Ecto neural progenitor cell (in vitro differentiated cells): ENCODE measurements around the gene FAF1.
"Not testable (repeated sequence)": the region's sequence is repeated elsewhere in the genome, so short reads cannot be mapped to it uniquely, and the experiment has no call there.

Experiments
- DNase-seq: peaks from one replicate; pipeline ENCODE4 v3.0.0-alpha.2; 2018; ENCODE audit warnings: low spot score

Gene FAF1

DNA sequence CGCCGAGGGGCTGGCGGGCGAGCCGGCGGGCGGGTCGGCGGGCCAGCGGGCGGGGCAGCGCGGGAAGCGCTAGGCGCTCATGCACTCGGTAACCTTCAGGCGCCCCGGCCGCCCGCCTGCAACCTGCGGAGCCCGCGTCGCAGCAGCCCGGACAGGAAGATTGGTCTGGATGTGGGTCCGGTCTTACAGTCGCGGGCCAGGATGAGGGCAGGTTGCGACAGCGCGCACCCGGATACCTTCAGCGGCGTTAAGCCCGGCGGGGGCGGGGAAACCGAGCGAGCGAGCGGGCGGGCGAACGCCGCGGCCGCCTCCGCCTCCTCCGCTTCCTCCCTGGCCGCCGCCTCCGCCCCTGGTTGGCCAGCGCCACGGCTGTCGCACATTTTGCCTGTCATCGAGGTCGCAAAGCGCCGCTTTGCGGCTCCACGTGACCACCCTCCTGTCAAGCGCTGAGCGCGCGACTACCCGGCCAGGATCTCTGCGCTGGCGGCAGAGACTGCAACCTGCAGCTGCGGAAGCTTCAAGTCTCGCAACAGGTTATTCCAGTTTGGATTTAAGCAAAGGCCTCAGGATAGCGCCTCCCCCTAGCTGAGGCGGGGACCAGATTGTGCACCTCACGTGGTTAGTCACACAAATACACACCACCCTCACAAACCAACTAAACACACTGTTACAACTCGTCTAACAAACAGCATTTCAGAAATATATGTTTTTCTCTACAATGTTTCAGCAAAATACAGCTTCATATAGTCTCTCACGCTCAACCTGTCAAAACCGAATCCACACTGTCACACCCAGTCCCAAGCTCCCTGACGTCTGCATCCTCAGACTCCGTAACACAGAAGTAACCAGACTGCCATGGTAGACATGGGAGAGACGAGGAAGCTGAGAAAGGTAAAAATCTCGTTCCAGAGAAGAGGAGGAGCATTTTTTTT lies at the start of gene FAF1:
FAF1 (minus strand) TSS at position 355 of the 932 bp plus-strand sequence. CDS start 456 bp downstream, outside the sequence.
- peak; percentile 99 for DNase-seq

DNA sequence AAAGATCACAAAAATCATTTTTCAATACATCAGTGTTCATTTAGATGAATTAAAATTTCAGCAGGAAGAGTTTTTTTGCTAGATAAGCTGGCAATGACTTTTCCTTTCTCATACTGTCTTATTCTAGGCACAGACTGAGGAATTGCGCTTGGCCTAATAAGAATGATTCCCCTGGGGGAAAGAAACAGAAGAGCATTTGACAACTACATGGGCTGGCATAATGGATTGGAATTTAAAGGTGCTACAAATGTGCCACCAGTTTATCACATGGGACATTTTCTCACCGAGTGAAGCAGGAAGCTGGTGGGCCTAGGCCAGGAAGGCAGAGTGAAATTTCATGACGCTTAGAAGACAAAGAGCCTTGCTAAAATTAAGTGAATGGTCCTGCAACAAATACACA lies 49.3 kb upstream of the FAF1 start:
- no peak for DNase-seq

DNA sequence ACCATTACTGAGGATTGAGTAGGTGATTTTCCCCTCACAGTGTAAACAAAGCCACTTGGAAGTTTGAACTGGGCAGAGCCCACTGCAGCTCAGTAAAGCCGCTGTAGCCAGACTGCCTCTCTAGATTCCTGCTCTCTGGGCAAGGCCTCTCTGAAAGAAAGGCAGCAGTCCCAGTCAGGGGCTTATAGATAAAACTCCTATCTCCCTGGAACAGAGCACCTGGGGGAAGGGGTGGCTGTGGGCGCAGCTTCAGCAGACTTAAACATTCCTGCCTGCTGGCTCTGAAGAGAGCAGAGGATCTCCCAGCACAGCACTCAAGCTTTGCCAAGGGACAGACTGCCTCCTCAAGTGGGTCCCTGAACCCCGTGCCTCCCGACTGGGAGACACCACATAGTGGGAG lies 45.5 kb upstream of the FAF1 start:
- DNase-seq: not testable (repeated sequence)

DNA sequence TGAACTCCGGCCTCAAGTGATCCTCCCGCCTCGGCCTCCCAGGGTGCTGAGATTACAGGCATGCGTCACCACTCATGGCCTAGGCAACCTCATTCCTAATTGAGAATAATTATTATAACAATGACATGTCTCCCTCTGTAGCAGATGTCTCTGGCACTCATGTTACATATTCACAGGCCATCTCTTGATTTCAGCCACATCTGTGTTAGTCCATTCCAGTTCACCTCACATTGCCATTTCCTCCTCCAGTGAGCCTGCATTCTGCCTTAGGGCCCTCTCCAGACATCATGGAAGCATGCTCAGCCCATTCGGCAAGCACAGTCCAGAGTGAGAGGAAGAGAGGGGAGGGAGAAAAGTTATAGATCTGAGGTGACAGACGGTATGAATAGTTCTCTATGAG lies 42.4 kb upstream of the FAF1 start:
- no peak for DNase-seq

DNA sequence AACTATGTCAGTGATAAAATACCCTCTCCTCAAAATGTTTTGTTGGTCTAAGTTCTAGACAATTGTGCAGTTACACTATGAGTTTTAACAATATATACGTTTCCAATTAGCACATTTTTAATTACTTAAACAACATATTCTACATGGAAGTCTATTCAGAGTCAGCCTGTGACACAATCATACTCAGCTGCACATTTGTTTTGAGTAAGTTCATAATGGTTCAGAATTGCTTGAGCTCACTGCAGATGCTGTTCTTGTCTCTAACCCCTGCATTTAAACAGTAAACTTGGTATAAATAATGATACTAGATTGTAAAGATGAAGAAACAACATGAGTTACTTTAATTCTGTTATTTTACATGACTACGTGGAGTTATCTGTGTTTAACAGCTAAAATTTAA lies 40.6 kb upstream of the FAF1 start:
- no peak for DNase-seq

DNA sequence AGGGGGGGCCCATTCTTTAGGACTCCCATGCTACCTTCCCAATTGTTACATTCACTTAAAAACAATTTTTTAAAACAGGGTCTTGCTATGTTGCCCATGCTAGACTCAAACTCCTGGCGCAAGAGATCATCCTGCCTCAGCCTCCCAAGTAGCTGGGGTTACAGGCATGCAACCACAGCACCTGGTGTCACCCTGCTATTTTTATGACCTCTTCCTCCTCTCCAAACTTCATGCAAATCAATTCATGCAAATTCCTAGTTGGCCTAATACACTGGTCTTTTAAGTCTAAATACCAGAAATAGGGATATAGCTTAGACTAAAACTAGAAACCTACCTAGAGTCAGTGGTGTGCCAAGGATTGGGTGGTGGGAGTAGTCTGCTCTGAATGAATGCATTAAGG lies 40.1 kb upstream of the FAF1 start:
- DNase-seq: no peak

DNA sequence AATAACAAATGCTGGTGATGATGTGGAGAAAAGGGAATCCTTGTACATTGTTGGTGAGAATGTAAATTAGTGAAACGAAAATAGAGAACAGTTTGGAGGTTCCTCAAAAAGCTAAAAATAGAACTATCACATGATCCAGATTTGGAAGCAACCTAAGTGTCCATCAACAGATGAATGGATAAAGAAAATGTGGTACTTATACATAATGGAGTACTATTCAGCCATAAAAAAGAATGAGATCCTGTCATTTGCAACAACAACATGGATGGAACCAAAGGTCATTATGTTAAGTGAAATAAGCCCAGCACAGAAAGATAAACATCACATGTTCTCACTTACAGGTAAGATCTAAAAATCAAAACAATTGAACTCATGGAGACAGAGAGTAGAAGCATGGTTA lies 39.3 kb upstream of the FAF1 start:
- DNase-seq: not testable (repeated sequence)

DNA sequence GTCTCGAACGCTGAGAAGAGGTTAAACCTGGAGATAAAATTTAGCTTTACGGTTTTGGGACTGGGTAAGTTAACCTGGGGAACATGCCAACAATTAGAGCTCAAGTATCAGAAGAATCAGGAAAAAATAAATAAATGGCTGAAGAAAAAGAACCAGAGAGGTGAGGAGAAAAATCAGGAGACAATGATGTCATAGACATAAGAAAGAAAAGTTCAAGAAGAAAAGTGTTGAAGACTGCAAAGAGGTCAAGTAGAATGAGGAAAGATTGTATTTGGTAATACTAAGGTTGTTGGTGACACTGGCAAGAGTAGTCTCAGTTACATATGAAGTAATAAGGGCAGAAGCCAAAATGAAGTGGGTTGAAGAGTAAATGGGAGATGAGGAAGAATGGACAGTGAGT lies 36.0 kb upstream of the FAF1 start:
- no peak for DNase-seq

DNA sequence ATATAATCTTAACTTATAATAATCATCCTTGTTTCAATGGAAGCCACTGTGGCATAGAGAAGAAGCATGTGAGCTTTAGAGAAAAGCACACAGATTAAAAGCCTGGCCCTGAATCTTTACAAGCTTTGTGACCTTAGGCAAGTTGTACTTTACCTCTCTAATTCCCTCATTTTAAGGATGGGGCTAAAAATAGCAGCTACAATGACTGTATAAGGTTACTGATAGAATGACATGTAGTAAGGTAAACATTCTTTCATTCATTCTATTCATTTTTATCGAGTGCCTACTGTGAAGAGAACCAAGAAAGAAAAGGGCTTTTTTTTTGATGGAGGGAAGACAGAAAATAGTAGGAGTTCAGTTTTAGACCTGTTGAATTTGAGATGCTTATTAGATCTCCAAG lies 35.6 kb upstream of the FAF1 start:
- DNase-seq: no peak

DNA sequence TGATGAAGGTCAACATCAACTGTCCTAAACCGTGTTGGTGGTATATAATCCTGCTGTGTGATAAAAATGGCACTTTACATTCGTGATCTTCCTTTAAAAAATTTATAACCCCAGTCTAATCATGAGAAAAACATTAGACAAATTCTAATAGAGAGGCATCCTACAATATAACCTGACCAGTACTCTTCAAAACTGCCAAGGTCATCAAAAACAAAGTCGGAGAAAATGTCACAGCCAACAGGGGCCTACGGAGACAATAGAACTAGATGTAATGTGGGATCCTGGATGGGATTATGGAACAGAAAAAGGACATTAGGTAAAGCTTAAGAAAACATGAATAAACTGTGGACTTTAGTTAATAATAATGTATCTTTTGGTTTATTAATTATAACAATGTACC lies 34.9 kb upstream of the FAF1 start:
- DNase-seq: no peak

DNA sequence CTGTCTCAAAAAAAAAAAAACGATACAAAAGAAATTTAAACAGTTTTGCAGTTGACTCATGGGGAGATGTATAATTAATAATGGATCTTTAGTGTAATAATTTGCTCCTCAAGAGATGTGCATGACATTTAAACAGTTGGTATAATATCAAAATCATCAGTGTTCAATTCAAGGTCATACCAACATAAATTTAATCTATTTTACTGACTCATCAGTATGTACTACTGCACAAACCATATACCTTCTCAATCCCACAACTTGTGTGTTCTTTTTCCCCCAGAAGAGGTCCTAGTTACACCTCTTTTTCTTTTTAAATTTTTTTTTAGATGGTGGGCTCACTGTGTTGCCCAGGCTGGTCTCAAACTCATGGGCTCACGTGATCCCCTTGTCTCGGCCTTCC lies 33.6 kb upstream of the FAF1 start:
- no peak for DNase-seq

DNA sequence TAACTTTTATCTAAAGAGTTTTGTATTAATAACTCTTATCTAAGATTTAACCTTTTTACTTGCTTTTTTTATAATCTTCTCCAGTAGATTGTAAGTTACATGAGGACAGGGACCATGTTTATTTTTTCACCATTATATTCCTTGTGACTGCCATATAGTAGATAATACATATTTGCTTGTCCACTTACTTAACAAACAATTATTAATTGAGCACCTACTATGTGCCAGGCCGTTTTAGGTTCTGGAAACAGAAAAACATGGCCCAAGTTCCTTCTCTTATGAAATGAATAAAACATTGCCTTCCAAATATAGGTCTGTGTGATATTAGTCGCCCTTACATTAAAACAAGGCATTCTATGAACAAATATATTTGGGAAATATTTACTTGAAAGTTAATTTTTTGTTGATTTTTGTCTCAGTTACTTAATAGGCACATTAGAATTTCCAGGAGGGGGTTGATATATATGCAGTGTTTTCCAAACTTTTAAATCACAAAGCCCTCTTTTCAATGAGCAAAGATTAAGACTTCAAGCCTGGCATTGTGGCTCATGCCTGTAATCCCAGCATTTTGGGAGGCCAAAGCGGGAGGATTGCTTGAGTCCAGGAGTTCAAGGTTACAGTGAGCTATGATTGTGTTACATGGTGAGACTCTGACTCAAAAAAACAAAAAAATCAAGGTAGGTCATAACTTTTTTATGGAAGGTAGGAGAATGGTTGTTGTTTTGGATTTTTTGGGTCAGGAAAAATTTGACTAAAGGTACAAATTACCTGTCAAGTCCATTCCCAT lies 32.7 kb upstream of the FAF1 start:
- no peak for DNase-seq

DNA sequence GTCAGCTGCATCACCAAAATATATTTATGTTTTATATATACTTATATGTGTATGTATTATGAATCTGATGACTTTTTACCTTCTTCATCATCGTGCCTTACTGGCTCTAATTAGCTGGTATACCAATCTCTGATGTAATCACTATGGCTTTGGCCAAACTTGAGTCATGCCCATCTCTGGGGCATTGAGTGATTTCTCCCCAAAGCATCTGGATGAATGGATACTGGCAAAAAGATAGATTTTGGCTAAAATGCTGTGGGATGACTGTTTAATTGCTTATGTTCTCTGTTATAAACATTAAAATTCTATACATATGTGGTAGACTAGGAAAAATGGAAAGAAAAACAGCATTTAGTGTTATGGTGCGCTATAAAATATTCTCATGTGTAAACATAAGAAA lies 29.6 kb upstream of the FAF1 start:
- no peak for DNase-seq

DNA sequence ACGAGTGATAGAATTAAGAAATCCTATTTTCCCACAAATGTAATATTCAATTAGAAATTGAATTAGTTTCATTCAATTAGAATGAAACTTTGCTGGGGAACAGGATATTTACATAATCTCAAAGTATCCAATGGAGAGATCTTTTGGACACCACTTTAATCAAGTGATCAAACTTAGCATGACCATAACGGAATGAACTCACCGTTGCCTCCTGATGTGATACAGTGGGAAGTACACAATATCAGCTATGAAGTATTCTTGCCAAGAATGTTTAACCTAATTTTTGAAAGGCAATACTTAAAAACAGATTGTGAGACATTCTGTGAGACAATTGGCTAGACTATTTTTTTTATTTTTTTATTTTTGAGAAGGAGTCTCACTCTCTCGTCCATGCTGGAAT lies 26.6 kb upstream of the FAF1 start:
- no peak for DNase-seq

DNA sequence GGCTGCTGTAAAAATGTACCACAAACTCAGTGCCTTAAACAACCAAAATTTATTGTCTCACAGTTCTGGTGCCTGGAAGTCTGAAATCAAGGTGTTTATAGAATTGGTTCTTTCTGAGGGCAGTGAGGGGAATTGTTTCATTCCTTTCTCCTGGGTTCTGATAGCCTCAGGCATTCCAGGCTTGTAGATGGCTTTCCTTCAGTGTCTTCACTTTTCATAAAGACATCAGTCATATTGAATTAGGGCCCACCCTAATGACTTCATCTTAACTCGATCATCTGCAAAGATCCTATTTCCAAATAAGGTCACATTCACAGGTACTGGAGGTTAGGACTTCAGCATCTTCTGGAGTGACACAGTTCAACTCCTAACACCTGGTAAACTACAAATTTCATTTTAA lies 25.0 kb upstream of the FAF1 start:
- DNase-seq: no peak

DNA sequence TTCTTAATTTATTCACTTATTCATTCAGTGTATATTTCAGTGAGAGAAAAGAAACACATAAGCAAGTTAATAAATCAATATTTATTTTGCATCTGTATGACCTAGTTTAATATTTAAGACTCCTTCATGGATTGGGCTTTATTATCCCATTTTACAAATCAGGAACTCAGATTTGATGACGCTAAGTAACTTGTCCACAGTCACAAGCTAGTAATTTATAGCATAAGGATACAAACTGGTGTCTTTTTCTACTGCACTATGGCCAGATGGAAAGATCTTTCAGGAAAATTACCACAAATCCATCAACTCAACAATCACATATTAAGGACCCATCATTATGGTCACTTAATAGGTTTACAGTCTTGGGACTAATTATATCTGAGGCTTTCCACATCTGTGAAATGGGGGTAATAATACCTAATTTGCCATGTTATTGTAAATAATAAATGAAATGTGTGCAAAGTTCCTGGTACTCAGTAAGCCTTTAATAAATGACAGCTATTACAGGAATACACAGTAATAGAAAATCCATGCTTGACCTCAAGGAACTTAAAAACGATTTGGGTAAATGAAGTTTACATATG lies 23.2 kb upstream of the FAF1 start:
- no peak for DNase-seq

DNA sequence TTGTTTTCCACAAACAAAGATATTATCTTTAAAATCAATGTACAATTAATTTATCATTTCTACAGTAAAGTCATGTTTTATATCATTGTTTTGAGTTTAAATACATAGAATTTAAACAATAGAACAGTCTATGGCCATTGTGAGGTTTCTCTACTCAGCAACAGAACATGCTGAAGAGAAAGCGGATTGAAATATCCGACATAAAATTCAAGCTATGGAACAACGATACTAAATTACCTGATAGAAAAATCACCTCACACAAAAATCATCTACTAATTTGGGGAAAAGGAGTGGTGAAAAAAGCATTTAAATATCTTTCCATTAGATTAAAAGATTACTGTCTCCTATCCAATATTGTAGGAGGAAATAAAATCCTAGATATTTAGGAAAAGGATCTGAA lies 22.5 kb upstream of the FAF1 start:
- no peak for DNase-seq

DNA sequence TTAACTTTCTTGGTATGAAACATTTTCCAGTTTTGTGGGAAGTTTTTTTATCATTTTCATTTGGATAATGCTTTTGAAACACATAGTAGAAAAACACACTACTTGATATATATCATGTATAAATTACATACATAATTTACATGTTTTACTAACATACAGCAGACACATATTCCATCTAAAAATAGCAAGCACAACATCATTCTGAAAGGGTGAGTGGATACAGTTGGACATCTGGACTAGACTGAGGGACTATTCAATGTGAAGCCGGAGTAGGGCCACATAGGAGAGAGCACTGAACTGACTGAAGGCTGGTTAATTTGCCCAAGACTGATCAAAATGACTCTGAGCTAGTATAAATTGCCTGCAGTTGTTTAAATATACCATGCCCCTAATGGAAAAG lies 21.7 kb upstream of the FAF1 start:
- DNase-seq: no peak

DNA sequence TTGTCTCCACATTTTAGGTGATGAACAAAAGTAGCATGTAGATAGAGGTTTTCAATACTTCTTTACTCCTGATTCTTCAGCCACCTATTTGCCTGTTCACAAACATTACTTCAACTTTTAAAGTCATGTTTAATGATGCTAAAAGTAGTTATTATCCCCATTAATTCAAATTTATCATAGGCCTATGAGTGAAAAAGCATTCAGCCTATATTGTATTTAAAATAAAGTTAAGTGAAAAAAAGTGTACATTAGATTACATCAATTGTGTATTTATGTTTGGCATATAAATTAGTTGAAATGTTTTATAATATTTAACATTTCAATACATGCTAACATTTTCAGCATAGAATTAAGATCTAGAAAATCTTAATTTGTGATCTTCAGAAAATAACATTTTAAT lies 20.4 kb upstream of the FAF1 start:
- DNase-seq: no peak

DNA sequence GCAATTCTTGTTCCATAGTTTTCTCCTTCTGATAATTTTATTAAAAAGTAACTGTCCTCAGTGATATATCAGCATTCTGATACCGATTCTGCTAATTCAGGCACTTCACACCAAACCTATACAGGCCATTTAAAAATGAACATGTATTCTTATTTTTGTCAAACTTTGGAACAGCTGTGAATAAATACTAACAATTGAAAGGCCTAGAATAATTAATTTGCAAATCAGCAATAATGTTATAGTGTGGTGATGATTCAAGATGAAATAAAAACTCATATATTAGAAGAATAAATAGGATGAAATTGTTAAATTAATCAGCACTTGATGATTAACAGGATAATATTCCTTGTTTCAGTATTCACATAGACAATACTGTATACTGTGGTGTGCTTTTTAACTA lies 19.9 kb upstream of the FAF1 start:
- no peak for DNase-seq

DNA sequence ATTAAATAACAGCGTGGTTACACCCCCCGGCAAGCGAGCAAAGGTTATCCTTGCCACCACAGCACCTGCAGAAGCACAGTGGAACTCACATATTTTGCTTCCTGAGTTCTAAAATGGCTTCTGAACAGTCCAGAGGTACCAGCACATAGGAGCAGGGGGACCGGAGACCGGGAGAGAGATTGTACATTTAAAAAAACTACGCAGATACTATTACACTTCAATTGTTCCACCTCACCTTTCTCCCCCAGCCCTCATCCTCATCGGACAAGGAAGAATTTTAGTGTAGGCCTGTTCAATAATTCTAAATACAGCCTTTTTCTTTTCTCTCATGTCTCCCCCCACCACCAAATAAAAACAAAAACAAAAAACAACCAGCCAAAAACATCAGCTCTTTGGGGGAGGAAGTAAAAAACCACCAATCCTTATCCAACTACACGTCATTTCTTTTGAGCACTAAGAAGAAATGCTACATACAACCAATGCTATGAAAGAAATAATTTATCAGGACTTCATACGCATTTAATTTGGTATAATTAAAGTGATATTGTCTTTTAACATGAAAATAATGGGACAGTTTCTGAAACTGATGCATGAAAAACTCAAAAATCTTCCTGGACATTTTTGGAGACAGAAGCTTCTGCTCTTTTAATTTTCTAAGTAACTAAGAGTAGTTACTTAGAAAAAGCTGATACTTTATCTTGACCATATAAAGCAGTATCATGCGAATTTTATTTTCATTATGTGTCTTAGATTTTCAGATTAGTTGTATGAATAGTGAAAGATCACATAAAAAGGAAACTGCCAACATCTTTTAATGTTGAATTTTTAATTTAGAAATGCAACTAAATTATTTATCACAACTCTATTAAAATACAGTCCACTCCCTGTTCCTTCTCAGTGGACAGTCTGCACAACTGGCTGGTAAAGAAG lies 19.1 kb upstream of the FAF1 start:
- DNase-seq: no peak
